Gastroesophageal sphincter (tissue), 3 donors: ENCODE results near the gene ERC1.

ENCODE experiments used
- CTCF ChIP-seq, 4 experiments: fragments of 200-600 bp in 2 of 4; fragments of 450-650 bp in 2 of 4; sonication (generic) in 1 of 4; IDR thresholded peaks; one replicate each; pipeline ENCODE4 v1.5.1; 2017 to 2019; ENCODE audit warnings: antibody characterized with exemption in 4 of 4, mild to moderate bottlenecking in 2 of 4, moderate library complexity in 2 of 4
- EP300 ChIP-seq: sonication (generic); formaldehyde crosslinking; IDR thresholded peaks from one replicate; pipeline ENCODE4 v1.6.1; 2017; ENCODE audit warnings: antibody characterized with exemption, mild to moderate bottlenecking
- POLR2A ChIP-seq, 2 donors: fragments of 450-650 bp; IDR thresholded peaks; one replicate each; pipeline ENCODE4 v1.6.1; 2017; ENCODE audit warnings: antibody characterized with exemption in 2 of 2, mild to moderate bottlenecking in 2 of 2, moderate library complexity in 1 of 2
- POLR2AphosphoS5 ChIP-seq: sonication (generic); formaldehyde crosslinking; IDR thresholded peaks from one replicate; pipeline ENCODE4 v1.6.1; 2017; ENCODE audit warnings: antibody characterized with exemption

- no peak for TF ChIP-seq CTCF (IDR thresholded peaks at IDR 0.05)
- no peak for TF ChIP-seq POLR2AphosphoS5
- TF ChIP-seq POLR2A (IDR thresholded peaks at IDR 0.05), result no peak
- no peak for TF ChIP-seq EP300
These were observed 453.1 kb downstream of the ERC1 start for GRCh38 chr12:1444142-1444516.
